Middle frontal gyrus (tissue), 1 donor: Measurements from ENCODE around the gene PAQR7.
A peak's percentile ranks its signal among the peaks of the same experiment; 100 is the strongest.
"Not testable (repeated sequence)": the region's sequence is repeated elsewhere in the genome, so short reads cannot be mapped to it uniquely, and the experiment has no call there.

Source experiments
- DNase-seq: peaks from one replicate; pipeline ENCODE4 v3.0.0-alpha.2; 2015; ENCODE audit warnings: low spot score; ENCODE audit errors: extremely low spot score

The PAQR7 gene

DNA sequence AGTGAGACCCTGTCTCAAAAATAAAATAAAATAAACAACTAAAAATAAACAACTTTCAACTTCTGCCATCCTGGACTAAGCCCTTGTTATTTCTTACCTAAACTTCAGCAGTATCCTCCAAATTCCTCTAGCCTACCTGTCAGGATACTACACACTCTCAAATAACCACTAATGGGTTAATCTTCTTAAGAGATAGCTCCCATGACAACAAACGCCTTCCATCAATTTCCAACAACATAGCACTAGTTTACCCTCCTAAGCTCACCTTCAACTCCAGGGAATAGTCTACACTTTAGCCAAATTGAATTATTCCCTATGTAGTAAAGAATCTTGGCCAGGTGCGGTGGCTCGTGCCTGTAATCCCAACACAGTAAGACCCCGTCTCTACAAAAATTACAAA lies 27.6 kb downstream of the PAQR7 start:
- no peak for DNase-seq

DNA sequence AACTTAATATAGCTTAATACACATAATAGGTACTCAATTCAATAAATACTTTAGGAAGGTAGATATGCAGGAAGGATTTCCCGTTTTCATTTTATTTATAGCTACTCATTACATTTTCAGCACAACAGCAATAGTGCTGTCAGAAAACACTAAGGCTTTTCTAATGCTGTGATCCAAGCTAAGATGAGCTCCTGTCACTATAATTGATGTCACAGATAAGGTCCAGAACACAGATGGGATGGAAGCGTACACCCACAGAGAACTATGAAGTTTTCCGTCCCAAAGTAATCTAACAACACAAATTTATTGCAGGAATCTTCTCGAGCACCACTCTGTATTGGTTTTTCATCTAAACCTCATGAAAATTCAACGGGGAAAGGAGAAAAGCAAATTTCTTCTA lies 29.8 kb downstream of the PAQR7 start:
- DNase-seq = no peak

DNA sequence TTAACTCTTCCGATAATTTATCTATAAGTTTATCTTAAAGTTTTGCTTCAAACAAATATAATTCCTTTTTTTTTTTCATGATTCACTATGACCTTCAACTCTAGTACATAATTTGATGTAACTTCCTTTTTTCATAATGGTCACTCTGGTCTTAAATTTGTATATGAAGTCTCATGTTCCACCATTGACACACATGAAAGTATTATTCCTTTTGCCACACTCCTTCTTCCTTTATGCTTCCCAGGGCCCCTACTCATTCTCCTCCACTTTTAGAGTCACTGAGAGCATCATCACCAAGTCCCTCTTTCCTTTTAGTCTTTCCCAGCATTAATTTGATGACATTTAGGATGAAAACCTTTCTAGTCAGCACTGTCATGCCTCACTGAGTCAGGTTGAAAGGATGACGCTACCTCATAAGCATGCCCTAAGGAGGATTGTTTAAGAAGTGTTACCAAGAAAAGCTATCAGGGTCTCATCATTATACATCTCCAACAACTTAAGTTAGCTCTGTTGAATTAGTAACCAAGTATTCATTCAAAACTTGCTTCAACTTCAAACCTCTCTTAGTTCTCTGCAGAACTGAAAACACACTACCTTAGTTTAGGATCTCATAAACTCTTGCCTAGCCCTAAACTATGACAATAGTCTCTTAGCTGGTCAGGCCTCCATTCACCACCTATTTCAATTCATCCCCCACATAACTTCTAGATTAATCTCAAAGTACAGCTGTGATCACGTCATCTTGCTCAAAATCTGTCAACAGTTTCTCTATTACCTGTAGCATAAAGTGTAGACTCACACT lies 30.8 kb downstream of the PAQR7 start:
- no peak for DNase-seq

DNA sequence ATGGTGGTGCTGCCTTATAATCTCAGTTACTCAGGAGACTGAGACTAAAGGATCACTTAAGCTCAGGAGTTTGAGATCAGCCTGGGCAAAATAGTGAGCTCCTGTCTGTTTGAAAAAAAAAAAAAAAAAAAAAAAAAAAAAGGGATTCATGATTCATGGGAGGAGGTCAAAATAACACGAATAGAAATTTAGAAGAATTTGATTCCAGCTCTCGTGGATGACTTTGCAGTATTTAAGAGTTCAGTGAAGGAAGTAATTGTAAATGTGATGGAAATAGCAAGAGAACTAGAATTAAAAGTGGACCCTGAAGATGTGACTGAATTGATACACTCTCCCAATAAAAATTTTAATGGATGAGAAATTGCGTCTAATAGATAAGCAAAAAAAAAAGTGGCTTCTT lies 32.0 kb downstream of the PAQR7 start:
- no peak for DNase-seq

DNA sequence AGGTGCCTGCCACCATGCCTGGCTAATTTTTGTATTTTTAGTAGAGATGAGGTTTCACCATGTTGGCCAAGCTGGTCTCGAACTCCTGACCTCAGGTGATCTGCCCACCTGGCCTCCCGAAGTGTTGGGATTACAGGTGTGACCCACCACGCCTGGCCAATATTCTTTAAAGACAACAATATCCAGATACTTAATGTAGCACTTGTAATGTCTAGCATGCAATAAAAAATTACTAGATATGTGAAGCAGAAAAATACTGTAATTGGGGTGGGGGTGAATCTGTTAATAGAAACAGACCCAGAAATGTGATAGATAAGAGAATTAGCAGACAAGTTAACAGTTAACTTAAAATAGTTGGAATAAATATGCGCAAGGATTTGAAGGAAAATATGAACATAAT lies 35.7 kb downstream of the PAQR7 start:
- DNase-seq = not testable (repeated sequence)

DNA sequence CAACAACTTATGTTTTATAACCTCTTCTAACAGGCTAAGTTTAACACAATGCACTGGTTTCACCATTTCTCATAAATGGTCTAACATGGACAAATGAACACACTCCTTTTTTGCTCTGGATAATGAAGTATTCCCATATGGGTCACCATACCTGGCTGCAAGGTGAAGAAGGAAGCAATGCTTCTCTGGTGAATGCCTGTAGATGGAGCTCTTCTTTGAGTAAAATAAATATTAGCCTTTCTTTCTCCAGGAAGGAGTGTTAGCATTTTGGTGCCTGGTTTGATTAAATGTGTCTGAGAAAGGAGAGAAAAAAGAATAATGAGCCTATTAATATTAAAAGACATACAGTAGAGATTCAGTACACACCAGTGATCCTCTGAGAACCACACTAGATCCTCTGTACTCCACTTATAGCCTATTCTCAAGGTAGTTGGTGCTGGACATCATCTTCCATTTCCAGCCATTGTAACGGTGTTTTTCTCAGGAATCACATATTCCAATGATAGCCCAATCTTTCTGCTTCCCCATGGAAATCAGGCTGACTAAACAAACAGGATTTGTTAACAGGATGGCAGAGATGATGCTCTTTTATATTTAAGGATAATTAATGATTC lies 38.1 kb downstream of the PAQR7 start:
- no peak for DNase-seq

DNA sequence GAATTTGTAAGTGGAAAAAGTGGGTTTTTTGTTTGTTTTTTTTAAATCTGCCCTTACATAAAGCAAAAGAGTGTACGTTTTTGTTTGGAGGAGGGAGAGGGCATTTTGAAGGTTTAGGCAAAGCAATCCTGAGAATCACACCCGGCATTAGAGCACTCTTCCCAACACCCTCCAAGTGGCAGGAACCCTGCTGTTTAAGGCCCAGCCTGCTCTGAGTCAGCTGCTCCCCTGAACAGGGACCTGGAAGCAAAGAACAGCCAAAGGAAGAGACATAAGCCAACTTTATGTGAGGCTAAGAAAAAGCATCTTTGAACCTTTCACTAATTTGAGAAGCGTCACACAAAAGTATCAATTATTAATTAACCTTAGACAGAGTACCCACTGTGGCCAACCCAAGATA lies 38.8 kb downstream of the PAQR7 start:
- no peak for DNase-seq

DNA sequence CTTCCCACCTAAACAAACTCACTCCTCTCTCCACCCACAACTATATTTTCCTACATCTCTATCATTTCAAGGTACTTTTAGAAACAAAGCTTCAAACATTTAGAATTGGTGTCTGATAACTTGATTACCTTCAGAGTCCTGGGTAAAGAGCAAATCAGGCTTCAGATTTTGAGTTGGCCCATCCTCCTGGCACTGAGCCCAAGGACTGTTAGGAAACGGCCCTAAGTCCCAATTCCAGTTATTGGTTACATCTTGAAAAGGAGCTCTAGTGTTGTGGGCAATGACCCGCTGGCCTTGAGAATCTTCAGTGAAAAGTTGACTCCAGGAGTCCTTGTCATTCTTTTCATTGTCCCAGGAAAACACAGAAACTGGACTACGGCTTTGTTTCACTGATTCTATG lies 40.6 kb downstream of the PAQR7 start:
- no peak for DNase-seq

DNA sequence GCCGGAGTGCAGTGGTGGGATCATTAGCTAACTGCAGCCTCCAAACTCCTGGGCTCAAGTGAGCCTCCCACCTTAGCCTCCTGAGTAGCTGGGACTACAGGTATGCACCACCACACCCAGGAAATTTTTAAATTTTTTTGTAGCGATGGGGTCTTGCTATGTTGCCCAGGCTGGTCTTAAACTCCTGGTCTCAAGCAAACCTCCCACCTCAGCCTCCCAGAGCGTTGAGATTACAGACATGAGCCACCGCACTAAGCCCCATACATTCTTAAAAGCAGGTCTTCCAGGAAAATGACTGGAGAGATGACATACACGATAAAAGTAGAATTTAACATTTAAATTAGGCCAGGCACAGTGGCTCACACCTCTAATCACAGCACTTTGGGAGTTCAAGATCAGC lies 42.4 kb downstream of the PAQR7 start:
- no peak for DNase-seq

DNA sequence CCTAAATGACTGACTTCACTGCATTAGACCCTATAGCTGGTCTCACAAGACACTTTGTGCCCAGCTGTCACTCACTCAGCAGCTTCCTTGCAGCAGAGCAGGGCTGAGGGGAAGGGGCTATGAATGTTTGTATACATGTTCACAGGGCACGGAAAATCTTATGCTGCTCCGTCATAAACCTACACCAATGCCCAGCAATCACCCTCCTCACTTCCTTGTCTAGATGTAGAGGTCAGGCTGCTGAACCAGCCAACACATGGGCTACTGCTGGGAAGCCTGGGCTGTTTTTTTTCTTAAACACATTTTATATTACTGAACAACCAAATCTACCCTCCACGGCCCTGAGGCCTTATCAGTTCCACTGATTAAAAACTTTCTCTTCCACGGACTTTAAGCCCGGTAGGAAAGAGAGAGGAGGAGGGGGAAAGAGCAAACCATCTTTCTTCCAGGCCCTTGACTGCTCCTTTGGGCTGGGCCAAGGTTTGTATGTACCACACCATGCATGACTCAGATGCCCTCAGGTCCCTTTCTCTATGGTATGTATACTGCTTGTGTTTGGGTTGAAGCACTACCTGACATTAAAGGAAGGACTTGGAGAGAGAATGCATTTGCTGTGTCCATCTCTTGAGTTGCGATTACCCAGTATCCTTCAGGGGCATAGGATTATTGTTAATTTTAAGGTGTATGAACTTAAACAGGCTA lies 43.0 kb downstream of the PAQR7 start:
- DNase-seq = no peak

DNA sequence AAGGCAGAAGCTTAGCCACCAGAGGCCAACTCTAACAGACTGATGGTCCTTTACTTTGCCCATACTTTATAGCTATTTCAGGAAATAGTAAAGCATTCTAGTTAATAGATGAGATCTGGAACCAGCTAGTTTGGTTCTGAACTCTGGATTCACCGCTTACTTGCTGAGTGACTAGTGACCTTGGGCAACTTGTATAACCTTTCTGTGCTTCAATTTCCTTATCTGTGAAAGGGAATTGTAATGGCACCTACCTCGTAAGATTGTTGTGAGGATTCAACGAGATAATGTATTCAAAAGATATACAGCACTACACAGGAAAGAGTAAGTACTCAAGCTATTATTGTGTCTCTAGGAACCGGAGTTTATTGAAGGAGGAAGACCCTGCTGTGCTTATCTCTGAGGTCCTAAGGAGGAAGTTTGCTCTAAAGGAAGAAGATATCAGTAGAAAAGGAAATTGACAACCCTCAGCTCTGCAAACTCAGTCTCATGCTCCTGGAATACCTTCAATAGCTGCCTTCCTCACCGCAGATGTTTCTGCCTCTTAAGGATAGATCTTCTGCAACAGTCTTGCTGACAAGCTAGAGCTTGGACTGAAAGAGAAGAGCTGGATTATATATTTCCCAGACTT lies 43.8 kb downstream of the PAQR7 start:
- DNase-seq = no peak

DNA sequence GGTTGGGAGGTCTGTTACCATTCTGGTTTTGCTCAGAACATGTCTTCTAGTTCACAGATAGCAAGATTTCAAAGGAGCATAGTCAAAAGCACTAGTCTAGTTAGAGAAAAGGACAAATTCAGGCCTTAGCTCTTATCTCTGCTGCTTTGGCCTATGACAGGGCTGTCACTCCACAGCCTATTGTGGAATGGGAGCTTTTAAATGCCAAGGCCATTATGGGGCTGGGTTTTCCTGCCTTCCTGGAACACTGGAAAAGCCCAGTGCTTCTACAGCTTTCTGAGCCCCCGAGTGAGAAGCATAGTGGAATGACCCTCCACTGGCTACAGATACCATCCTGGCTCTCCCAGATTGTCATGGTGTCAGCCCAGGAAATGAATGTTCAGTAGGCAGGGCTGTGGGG lies 46.5 kb downstream of the PAQR7 start:
- DNase-seq = no peak

DNA sequence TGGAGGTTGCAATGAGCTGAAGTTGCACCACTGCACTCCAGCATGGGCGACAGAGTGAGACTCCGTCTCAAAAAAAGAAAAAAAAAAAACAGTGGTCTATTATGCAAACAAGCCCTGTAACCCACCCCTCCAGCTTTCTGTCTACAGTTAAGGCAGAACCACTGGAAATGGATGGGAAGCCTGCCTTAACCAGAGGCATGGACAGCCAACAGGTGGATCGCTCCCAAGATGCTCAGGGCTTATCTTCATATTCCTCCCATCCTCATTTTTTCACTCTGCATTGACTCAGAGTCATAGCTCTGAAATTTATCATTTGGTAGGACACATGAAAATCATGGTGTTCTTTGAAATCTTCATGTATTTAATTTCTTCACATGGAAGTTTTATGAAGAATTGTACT lies 47.0 kb downstream of the PAQR7 start:
- no peak for DNase-seq

DNA sequence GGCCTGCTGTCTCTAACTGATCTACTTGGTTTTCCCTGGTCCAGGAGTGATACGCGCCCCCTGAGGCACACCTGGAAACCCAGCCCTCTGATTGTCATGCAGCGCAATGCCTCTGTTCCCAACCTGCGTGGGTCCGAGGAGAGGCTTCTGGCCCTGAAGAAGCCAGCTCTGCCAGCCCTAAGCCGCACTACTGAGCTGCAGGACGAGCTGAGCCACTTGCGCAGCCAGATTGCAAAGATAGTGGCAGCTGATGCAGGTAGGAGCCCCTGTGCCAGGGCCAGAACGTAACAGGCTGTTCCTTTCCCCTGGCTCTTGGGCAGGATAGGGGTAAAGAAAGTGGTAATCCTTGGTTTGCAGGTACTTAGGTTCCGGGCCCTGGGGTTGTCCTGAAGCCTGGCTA lies 48.9 kb downstream of the PAQR7 start:
- DNase-seq = no peak

DNA sequence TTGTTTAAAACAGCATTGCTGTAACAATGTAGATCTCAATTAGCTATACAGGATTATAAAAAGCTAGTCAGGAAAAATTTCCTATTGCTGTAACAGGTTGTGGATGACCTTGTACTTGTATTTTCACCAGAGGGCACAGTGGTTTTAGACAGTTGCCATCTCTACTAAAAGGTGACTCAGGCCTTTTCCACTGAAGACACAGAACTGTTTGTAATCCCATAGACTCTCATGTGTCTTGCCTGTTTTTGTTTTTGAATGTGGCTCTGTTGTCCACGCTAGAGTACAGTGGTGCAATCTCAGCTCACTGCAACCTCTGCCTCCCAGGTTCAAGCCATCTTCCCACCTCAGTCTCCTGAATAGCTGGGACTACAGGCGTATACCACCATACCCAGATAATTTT lies 49.9 kb downstream of the PAQR7 start:
- DNase-seq = no peak

DNA sequence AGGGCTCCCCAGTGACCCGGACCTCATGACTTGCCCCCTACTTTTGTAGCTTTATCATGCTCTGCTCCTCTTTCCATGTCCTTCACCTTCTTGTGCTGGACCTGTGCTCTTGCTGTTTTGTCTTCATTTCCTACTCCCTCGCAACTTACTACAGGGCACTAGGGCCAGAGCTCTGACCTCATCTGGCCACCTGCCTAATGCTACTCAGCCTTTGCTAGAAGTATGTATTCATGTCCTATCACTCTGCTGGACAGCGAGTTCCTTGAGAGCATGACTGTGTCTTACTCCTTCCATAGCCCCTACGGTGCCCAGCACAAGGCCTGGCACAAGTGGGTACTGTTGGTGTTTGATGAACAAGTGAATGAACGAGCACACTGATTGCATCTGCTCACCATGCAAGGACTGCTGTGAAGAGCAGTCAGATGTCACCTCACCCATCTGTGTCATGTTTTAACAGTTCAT lies 53.8 kb downstream of the PAQR7 start:
- DNase-seq = no peak

DNA sequence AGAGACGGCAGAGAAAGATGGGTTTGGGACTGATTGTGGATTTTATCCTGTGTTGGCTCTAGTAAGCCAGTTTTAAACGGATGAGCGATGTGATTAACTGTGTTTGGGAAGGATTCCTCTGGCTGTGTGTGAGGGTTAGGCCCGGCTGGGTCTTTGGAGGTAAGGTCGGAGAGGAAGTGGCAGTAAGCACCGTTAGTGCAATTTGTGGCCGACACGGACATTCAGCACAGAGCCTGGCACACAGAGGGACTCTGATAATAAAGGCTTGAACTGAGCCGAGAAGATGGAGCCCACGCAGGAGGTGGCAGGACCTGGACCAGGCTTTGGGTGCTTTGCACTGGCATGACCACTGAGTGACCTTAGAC lies 54.4 kb downstream of the PAQR7 start:
- DNase-seq = no peak

DNA sequence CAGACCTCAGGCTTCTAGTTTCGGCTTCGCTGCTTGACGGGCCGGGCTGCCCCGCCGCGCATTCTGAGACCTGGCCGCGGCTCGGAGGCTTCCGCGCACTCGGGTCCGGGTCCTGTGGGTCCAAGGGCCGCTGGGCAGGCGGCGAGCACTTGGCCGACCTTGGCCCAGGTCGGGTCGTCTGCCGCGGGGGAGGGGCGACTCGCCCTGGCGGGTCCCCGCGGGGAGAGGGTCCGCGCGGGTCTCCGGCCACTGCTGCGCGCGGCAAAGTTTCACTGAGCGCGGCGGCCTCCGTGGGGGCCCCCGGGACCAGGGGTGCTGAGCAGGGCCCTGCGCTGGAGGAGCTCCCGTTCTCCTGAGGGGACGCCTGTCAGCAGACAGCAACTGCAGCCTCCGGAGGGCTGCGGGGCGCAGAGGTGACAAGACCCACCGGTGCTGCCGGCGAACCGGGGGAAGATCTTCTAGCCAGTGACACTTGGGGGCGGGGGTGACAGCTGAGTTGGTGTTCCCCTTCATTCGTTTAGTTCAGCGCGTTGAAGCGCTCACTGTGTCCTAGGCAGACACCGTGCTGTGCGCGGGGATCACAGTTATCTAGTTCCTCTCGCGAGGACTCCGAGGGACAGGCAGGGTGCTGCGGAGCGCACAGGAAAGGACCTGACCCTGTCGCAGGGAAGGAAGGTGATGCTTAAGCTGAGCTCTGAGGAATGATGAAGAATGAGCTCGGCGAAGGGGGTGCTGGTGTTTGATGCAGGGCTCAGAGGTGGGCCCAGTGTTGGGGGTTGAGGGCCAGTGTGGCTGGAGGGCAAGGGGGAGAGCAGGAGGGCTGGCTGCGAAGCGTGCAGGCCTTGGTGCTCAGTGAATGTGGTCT lies 55.0 kb downstream of the PAQR7 start:
- no peak for DNase-seq

DNA sequence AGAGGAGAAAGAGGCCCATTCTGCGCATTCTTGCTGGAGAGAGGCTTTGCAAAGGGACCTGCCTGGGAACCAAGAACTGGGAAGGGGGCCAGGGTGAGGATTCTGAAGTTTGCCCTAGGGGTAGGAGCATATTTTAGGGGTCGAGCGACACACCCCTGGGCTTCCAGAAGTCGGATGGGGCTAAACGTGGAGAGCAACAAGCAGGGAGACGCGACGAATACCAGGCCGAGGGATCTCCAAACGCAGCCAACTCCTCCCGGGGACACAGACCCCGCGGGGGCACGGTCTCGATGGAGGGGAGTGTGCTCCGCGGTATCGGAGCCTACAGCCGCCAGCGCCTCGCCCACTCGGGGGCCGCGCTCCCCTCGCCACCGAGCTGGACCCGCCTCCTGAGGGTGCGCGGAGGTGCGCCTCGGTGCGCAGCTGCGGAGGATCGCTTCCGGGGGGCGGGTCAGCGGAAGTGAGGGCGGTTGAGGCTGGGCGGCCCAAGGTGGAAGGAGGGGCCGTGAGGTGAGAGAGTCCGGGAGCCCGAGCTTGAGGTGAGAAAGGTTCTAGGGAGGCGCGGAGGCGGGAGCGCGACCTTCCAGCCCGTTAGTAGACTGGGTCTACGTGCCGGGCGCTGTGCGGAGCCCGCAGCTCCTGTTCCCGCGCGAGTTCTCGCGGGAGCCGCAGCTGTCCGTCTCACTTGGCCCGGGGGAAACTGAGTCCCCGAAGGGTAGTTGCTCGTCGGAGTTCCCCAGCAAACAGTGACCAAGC lies 55.8 kb downstream of the PAQR7 start, which contains the start of gene MTFR1L:
Gene MTFR1L, plus strand, starts transcription at position 464 of the 756 bp plus-strand sequence. CDS start 3,151 bp downstream, outside the sequence.
- DNase-seq = peak; percentile 74

DNA sequence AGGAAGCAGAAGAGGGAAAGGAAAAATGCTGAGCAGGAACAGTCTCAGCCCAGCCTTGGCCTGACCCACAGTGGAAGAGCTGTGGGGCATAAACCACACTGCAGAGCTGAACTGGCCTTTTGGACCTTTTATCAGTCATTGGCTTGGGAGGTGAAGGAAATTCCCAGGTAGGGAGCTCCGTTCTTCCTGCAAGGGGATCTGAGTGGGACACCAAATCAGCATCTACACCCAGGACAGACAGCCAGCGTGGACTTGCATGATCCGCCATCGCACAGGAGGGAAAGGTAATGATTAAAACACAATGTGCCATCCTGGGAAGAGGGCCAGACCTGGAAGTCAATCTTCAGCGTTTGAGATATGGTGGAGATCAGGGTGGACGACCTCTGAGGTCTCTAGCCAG lies 56.9 kb downstream of the PAQR7 start:
- DNase-seq = no peak
